Loucy (cell line): Measurements from ENCODE around the gene BBX.

ENCODE experiments used
- H2AFZ ChIP-seq: fragments of 200-600 bp; sonication (generic); 2 replicates; pipeline ENCODE4 v1.6.0; 2016; ENCODE audit warnings: antibody characterized with exemption, mild to moderate bottlenecking, low read length, moderate library complexity
- H3F3A ChIP-seq: fragments of 200-600 bp; 2 replicates; pipeline ENCODE4 v1.6.0; 2016; ENCODE audit warnings: antibody characterized with exemption, low read depth, mild to moderate bottlenecking
- H3K27me3 ChIP-seq: fragments of 200-600 bp; sonication (generic); 2 replicates; pipeline ENCODE4 v1.6.1; 2014; ENCODE audit warnings: low read length, mild to moderate bottlenecking; ENCODE audit not compliant: insufficient read depth, poor library complexity, severe bottlenecking
- H3K36me3 ChIP-seq: fragments of 200-600 bp; sonication (generic); 2 replicates; pipeline ENCODE4 v1.6.1; 2016; ENCODE audit warnings: low read length; ENCODE audit not compliant: insufficient read depth
- H3K4me1 ChIP-seq: fragments of 200-600 bp; sonication (generic); 2 replicates; pipeline ENCODE4 v1.5.1; 2014; ENCODE audit warnings: low read length, mild to moderate bottlenecking; ENCODE audit not compliant: insufficient read depth, poor library complexity, severe bottlenecking
- H3K4me2 ChIP-seq: fragments of 200-600 bp; sonication (generic); 2 replicates; pipeline ENCODE4 v1.6.0; 2014; ENCODE audit warnings: antibody characterized with exemption, low read length, low read depth, mild to moderate bottlenecking; ENCODE audit not compliant: poor library complexity, severe bottlenecking
- H3K4me3 ChIP-seq: fragments of 200-600 bp; sonication (generic); 2 replicates; pipeline ENCODE4 v1.5.1; 2014; ENCODE audit warnings: low read length, mild to moderate bottlenecking, mixed read lengths; ENCODE audit not compliant: poor library complexity, severe bottlenecking
- H3K79me2 ChIP-seq: fragments of 200-600 bp; sonication (generic); 2 replicates; pipeline ENCODE4 v1.6.1; 2014; ENCODE audit warnings: low read length; ENCODE audit not compliant: insufficient read depth
- H3K9ac ChIP-seq: fragments of 200-600 bp; sonication (generic); 2 replicates; pipeline ENCODE4 v1.6.0; 2014; ENCODE audit warnings: mild to moderate bottlenecking, low read depth, low read length, moderate library complexity; ENCODE audit not compliant: poor library complexity, severe bottlenecking
- H3K9me2 ChIP-seq: fragments of 200-600 bp; sonication (generic); replicated peaks from 2 replicates; pipeline ENCODE4 v1.6.1; 2016; ENCODE audit warnings: low read depth, low read length, mixed read lengths
- H3K9me3 ChIP-seq: fragments of 200-600 bp; sonication (generic); 2 replicates; pipeline ENCODE4 v1.6.1; 2014; ENCODE audit warnings: mild to moderate bottlenecking, antibody characterized with exemption, low read length, low read depth; ENCODE audit not compliant: insufficient read depth
- H4K20me1 ChIP-seq: fragments of 200-600 bp; sonication (generic); 2 replicates; pipeline ENCODE4 v1.6.0; 2014; ENCODE audit warnings: antibody characterized with exemption, low read length, mild to moderate bottlenecking; ENCODE audit not compliant: insufficient read depth, poor library complexity, severe bottlenecking
- EZH2phosphoT487 ChIP-seq: fragments of 200-600 bp; IDR thresholded peaks from 2 replicates; pipeline ENCODE4 v1.6.1; 2018; ENCODE audit warnings: antibody characterized with exemption, mild to moderate bottlenecking, moderate library complexity, borderline replicate concordance
- TF ChIP-seq, protein P1 (sequence below): fragments of 200-600 bp; sonication (generic); conservative IDR thresholded peaks from 2 replicates; pipeline ENCODE4 v1.5.1; 2014; ENCODE audit warnings: mild to moderate bottlenecking, antibody characterized with exemption, low read length

Gene BBX

DNA sequence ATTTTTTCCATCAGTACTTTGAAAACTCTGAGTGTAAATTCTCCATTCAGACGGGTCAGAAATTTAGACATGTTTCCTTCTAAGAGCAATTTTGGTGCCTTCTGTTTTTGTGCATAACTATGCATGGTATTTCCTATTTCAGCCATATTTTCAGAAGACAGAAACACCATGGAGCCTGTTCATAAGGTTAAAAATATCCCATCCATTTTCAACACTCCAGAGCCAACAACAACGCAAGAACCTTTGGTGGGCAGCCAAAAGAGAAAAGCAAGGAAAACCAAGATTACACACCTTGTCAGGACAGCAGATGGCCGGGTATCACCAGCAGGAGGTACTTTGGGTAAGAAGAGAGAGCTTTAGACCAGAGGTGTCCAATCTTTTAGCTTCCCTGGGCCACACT lies 275.6 kb downstream of the BBX start:
- Histone ChIP-seq H3K4me3 (no peak overlapping the region), H3K27me3 (no peaks in the 10 kb centered on the region), H4K20me1 (peaks cover 5% of the 10 kb centered on the region), H3K9ac (no peak overlapping the region), H2AFZ (no peak overlapping the region), H3K79me2 (no peaks in the 10 kb centered on the region), H3K9me3 (no peaks in the 10 kb centered on the region), H3K9me2 (no peaks in the 10 kb centered on the region), H3K4me2 (no peak overlapping the region), H3F3A (no peaks in the 10 kb centered on the region), H3K36me3 (peaks cover 63% of the 10 kb centered on the region; the same call in 1 of the 2 replicates), H3K4me1 (peaks cover 4% of the 10 kb centered on the region)
- no peak for TF ChIP-seq EZH2phosphoT487
- TF ChIP-seq, protein P1, sequence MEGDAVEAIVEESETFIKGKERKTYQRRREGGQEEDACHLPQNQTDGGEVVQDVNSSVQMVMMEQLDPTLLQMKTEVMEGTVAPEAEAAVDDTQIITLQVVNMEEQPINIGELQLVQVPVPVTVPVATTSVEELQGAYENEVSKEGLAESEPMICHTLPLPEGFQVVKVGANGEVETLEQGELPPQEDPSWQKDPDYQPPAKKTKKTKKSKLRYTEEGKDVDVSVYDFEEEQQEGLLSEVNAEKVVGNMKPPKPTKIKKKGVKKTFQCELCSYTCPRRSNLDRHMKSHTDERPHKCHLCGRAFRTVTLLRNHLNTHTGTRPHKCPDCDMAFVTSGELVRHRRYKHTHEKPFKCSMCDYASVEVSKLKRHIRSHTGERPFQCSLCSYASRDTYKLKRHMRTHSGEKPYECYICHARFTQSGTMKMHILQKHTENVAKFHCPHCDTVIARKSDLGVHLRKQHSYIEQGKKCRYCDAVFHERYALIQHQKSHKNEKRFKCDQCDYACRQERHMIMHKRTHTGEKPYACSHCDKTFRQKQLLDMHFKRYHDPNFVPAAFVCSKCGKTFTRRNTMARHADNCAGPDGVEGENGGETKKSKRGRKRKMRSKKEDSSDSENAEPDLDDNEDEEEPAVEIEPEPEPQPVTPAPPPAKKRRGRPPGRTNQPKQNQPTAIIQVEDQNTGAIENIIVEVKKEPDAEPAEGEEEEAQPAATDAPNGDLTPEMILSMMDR, result no peak

DNA sequence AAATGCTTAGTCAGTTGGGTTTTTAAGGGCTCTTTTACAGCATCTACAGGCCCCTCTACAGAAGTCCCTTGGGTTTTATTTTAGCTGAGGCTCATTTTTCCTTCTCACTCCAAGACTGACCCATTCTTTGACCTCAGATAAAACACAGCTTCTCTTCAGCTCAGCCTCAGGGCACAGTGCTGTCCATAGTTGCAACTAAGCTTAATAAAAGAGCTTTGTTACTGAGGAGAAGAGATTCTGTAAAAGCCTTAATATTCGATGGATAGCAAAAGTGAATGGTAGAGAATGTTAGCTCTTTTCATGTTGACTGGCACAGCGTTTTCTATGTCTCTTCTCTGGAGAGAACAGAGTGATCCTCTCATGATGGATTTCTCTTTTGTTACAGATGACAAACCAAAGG lies 277.9 kb downstream of the BBX start:
- H3F3A ChIP-seq, result no peaks in the 10 kb centered on the region
- H4K20me1 ChIP-seq, result peaks cover 5% of the 10 kb centered on the region
- no peak overlapping the region for H3K4me3 ChIP-seq
- H3K9me3 ChIP-seq, result no peaks in the 10 kb centered on the region
- no peak overlapping the region for H3K9ac ChIP-seq
- H3K36me3 ChIP-seq, result peaks cover 70% of the 10 kb centered on the region; the same call in 1 of the 2 replicates
- no peak overlapping the region for H3K4me2 ChIP-seq
- H3K4me1 ChIP-seq, result peaks cover 4% of the 10 kb centered on the region
- no peaks in the 10 kb centered on the region for H3K27me3 ChIP-seq
- H3K9me2 ChIP-seq, result no peaks in the 10 kb centered on the region
- H3K79me2 ChIP-seq, result no peaks in the 10 kb centered on the region
- no peak overlapping the region for H2AFZ ChIP-seq
- no peak for TF ChIP-seq EZH2phosphoT487
- TF ChIP-seq, protein P1, result no peak

DNA sequence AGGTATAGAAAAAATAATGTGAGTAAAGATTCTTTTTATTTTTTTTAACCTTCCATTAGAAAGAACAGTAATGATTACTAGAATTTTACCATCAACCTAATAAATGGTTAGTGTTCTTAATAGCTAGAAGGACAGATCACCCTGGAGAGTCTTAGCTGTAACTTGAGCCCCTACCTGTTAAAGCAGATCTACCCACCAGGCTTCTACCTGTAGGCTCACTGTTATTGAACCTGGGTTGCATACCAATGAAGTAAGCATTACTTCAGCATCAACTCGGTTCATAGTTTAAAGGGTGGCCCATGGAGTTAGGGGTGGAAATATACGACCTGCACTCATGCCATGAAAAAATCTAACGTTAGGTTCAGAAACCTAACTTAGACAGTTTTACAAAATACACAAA lies 280.4 kb downstream of the BBX start:
- H3K4me3 ChIP-seq, result no peak overlapping the region
- no peak for TF ChIP-seq EZH2phosphoT487
- TF ChIP-seq, protein P1, result no peak
- no peaks in the 10 kb centered on the region for H3K9me2 ChIP-seq
- no peaks in the 10 kb centered on the region for H3K9me3 ChIP-seq
- H3K4me1 ChIP-seq, result no peaks in the 10 kb centered on the region
- H3F3A ChIP-seq, result no peaks in the 10 kb centered on the region
- H3K79me2 ChIP-seq, result no peaks in the 10 kb centered on the region
- no peak overlapping the region for H3K9ac ChIP-seq
- no peak overlapping the region for H3K4me2 ChIP-seq
- H2AFZ ChIP-seq, result no peak overlapping the region
- H4K20me1 ChIP-seq, result no peaks in the 10 kb centered on the region
- no peaks in the 10 kb centered on the region for H3K27me3 ChIP-seq
- H3K36me3 ChIP-seq, result peaks cover 87% of the 10 kb centered on the region; the same call in 1 of the 2 replicates
